Activated naive CD4-positive, alpha-beta T cell treated with anti-CD3 and anti-CD28 coated beads, Interleukin-2, amount 50 U/mL, for 72 hours (primary cell): ENCODE measurements around the gene CCDC172. TPM values are rescaled to one million over a fixed set of nuclear protein-coding genes. Genes with fewer than 3 reads are reported as not detected.
A peak's percentile ranks its signal among the peaks of the same experiment; 100 is the strongest.
"Not testable (repeated sequence)": the region's sequence is repeated elsewhere in the genome, so short reads cannot be mapped to it uniquely, and the experiment has no call there.

Experiments
- ATAC-seq, 2 donors: fragments of 150-1000 bp; cut with Tn5 transposase; 2 replicates each; pipeline ENCODE4 v1.10.0; 2021; ENCODE audit warnings: mild to moderate bottlenecking in 2 of 2, moderate library complexity in 2 of 2
- DNase-seq, 2 donors: peaks; one replicate each; pipeline ENCODE4 v3.0.0; 2021 to 2022; ENCODE audit warnings: low spot score in 2 of 2
- H3K27ac Mint-ChIP-seq, 2 donors: one replicate each; pipeline ENCODE4 v1.8.0; 2022; ENCODE audit warnings: mild to moderate bottlenecking in 2 of 2, mixed read lengths in 2 of 2
- H3K36me3 Mint-ChIP-seq, 2 donors: one replicate each; pipeline ENCODE4 v1.8.0; 2022; ENCODE audit warnings: mixed read lengths in 2 of 2
- H3K9me3 Mint-ChIP-seq, 2 donors: one replicate each; pipeline ENCODE4 v1.8.0; 2022; ENCODE audit warnings: mixed read lengths in 2 of 2
- total RNA-seq, 2 donors: library from RNA; stranded (reverse); gene quantifications; one replicate each; pipeline ENCODE4 v1.2.3, GENCODE V29; 2022

The CCDC172 gene
- total RNA-seq, 2 donors from 2014 or later, result not detected

- peaks cover 0 to 8% of the 10 kb centered on the region in 2 donors for H3K9me3 Mint-ChIP-seq
- DNase-seq (no peak), ATAC-seq (no peak)
- no peak overlapping the region for H3K27ac Mint-ChIP-seq
- peaks cover 0 to 5% of the 10 kb centered on the region in 2 donors for H3K36me3 Mint-ChIP-seq
Measured at GRCh38 chr10:116316503-116316902, 7.7 kb upstream of the CCDC172 start.

GRCh38 chr10:116324951-116325635 lies 845 bp downstream of the CCDC172 start:
- ATAC-seq (no peak), DNase-seq (no peak)
- Mint-ChIP-seq H3K9me3 (no peaks in the 10 kb centered on the region), H3K27ac (no peak overlapping the region), H3K36me3 (no peaks in the 10 kb centered on the region)

- ATAC-seq (no peak), DNase-seq (no peak)
- Mint-ChIP-seq H3K36me3 (no peaks in the 10 kb centered on the region), H3K9me3 (no peaks in the 10 kb centered on the region), H3K27ac (no peak overlapping the region)
Measured at GRCh38 chr10:116325987-116326386, 1.7 kb downstream of the CCDC172 start.

GRCh38 chr10:116329153-116329552 lies 4.9 kb downstream of the CCDC172 start:
- H3K27ac Mint-ChIP-seq, result no peak overlapping the region
- H3K36me3 Mint-ChIP-seq, result no peaks in the 10 kb centered on the region
- no peak for DNase-seq
- no peak for ATAC-seq
- H3K9me3 Mint-ChIP-seq, result no peaks in the 10 kb centered on the region

GRCh38 chr10:116331815-116332214 lies 7.6 kb downstream of the CCDC172 start:
- DNase-seq (no peak), ATAC-seq (no peak)
- Mint-ChIP-seq H3K27ac (no peak overlapping the region), H3K36me3 (no peaks in the 10 kb centered on the region), H3K9me3 (no peaks in the 10 kb centered on the region)

GRCh38 chr10:116336866-116337265 lies 12.6 kb downstream of the CCDC172 start:
- no peak for DNase-seq
- no peak for ATAC-seq
- no peak overlapping the region for H3K27ac Mint-ChIP-seq
- no peaks in the 10 kb centered on the region for H3K36me3 Mint-ChIP-seq
- H3K9me3 Mint-ChIP-seq, result no peaks in the 10 kb centered on the region

GRCh38 chr10:116352125-116352524 lies 27.9 kb downstream of the CCDC172 start:
- Mint-ChIP-seq H3K9me3 (peaks cover 8 to 14% of the 10 kb centered on the region in 2 donors), H3K27ac (no peak overlapping the region), H3K36me3 (peaks cover 0 to 4% of the 10 kb centered on the region in 2 donors)
- no peak for ATAC-seq
- no peak for DNase-seq

- Mint-ChIP-seq H3K27ac (no peak overlapping the region), H3K9me3 (peaks cover 8 to 14% of the 10 kb centered on the region in 2 donors), H3K36me3 (peaks cover 0 to 4% of the 10 kb centered on the region in 2 donors)
- DNase-seq (no peak), ATAC-seq (no peak)
Measured at GRCh38 chr10:116353817-116354216, 29.6 kb downstream of the CCDC172 start.

- ATAC-seq (no peak), DNase-seq (no peak)
- peaks cover 0 to 4% of the 10 kb centered on the region in 2 donors for H3K36me3 Mint-ChIP-seq
- H3K27ac Mint-ChIP-seq, result no peak overlapping the region
- H3K9me3 Mint-ChIP-seq, result peaks cover 6 to 8% of the 10 kb centered on the region in 2 donors
Measured at GRCh38 chr10:116355341-116355740, 31.1 kb downstream of the CCDC172 start.

GRCh38 chr10:116356833-116357232 lies 32.6 kb downstream of the CCDC172 start:
- ATAC-seq (no peak), DNase-seq (no peak)
- H3K36me3 Mint-ChIP-seq, result peaks cover 0 to 4% of the 10 kb centered on the region in 2 donors
- H3K9me3 Mint-ChIP-seq, result peaks cover 6 to 8% of the 10 kb centered on the region in 2 donors
- H3K27ac Mint-ChIP-seq, result no peak overlapping the region

GRCh38 chr10:116364868-116365267 lies 40.6 kb downstream of the CCDC172 start:
- H3K36me3 Mint-ChIP-seq, result no peaks in the 10 kb centered on the region
- ATAC-seq (no peak), DNase-seq (no peak)
- no peak overlapping the region for H3K27ac Mint-ChIP-seq
- no peaks in the 10 kb centered on the region for H3K9me3 Mint-ChIP-seq

GRCh38 chr10:116371737-116372136 lies 47.5 kb downstream of the CCDC172 start:
- H3K9me3 Mint-ChIP-seq, result no peaks in the 10 kb centered on the region
- no peak overlapping the region for H3K27ac Mint-ChIP-seq
- ATAC-seq (no peak), DNase-seq (no peak)
- no peaks in the 10 kb centered on the region for H3K36me3 Mint-ChIP-seq

- ATAC-seq, result no peak
- H3K27ac Mint-ChIP-seq, result no peak overlapping the region
- no peaks in the 10 kb centered on the region for H3K36me3 Mint-ChIP-seq
- H3K9me3 Mint-ChIP-seq, result no peaks in the 10 kb centered on the region
- DNase-seq, result no peak
Measured at GRCh38 chr10:116382290-116382689, 58.0 kb downstream of the CCDC172 start.

- H3K27ac Mint-ChIP-seq, result no peak overlapping the region
- no peaks in the 10 kb centered on the region for H3K36me3 Mint-ChIP-seq
- DNase-seq (no peak), ATAC-seq (no peak)
- H3K9me3 Mint-ChIP-seq, result no peaks in the 10 kb centered on the region
Measured at GRCh38 chr10:116385311-116385710, 61.1 kb downstream of the CCDC172 start.

- H3K27ac Mint-ChIP-seq, result no peak overlapping the region
- no peaks in the 10 kb centered on the region for H3K9me3 Mint-ChIP-seq
- DNase-seq (peak in 1 of 2 donors; percentile 9), ATAC-seq (no peak)
- H3K36me3 Mint-ChIP-seq, result no peaks in the 10 kb centered on the region
Measured at GRCh38 chr10:116385994-116386809, 62.0 kb downstream of the CCDC172 start.

GRCh38 chr10:116393246-116393831 lies 69.1 kb downstream of the CCDC172 start:
- not testable (repeated sequence) for ATAC-seq, H3K27ac Mint-ChIP-seq, DNase-seq, H3K36me3 Mint-ChIP-seq, H3K9me3 Mint-ChIP-seq

- no peak overlapping the region for H3K27ac Mint-ChIP-seq
- no peaks in the 10 kb centered on the region for H3K36me3 Mint-ChIP-seq
- DNase-seq (no peak), ATAC-seq (no peak)
- no peaks in the 10 kb centered on the region for H3K9me3 Mint-ChIP-seq
Measured at GRCh38 chr10:116395223-116395985, 71.2 kb downstream of the CCDC172 start.
